ENCODE measurements around the gene ENOX1. TPM values are rescaled to one million over a fixed set of nuclear protein-coding genes. Genes with fewer than 3 reads are reported as not detected.

The ENOX1 gene
- total RNA-seq, 4 donors from 2014 or later = 0.27 to 0.83 (median 0.53) TPM; not detected in 1

GRCh38 chr13:43564952-43565351 is 221.8 kb downstream of the ENOX1 start:
- no peak for DNase-seq
- Histone ChIP-seq H3K9me3 (no peaks in the 10 kb centered on the region), H3K4me1 (no peaks in the 10 kb centered on the region), H3K4me3 (no peak overlapping the region), H3K27me3 (no peaks in the 10 kb centered on the region), H3K36me3 (no peaks in the 10 kb centered on the region), H3K27ac (no peak overlapping the region)
- TF ChIP-seq CTCF (IDR thresholded peaks at IDR 0.05) = no peak
- no peak for TF ChIP-seq POLR2A (IDR thresholded peaks at IDR 0.05)

GRCh38 chr13:43561081-43561480 is 225.7 kb downstream of the ENOX1 start:
- no peak overlapping the region for H3K27ac ChIP-seq

GRCh38 chr13:43558939-43559338 is 227.8 kb downstream of the ENOX1 start:
- H3K36me3 ChIP-seq = no peaks in the 10 kb centered on the region
- no peaks in the 10 kb centered on the region for H3K4me1 ChIP-seq
- no peak for TF ChIP-seq POLR2A (IDR thresholded peaks at IDR 0.05)
- TF ChIP-seq CTCF (IDR thresholded peaks at IDR 0.05) = no peak
- no peaks in the 10 kb centered on the region for H3K27me3 ChIP-seq
- H3K4me3 ChIP-seq = no peak overlapping the region
- H3K9me3 ChIP-seq = no peaks in the 10 kb centered on the region
- no peak for DNase-seq
- no peak overlapping the region for H3K27ac ChIP-seq

More at GRCh38 chr13:43561081-43561480, 225.7 kb downstream of the ENOX1 start:
- Histone ChIP-seq H3K9me3 (no peaks in the 10 kb centered on the region), H3K27me3 (no peaks in the 10 kb centered on the region), H3K4me1 (no peaks in the 10 kb centered on the region), H3K36me3 (no peaks in the 10 kb centered on the region), H3K4me3 (no peak overlapping the region)
- no peak for TF ChIP-seq POLR2A (IDR thresholded peaks at IDR 0.05)
- TF ChIP-seq CTCF (IDR thresholded peaks at IDR 0.05) = no peak
- DNase-seq = no peak

- no peak overlapping the region for H3K27ac ChIP-seq
- H3K36me3 ChIP-seq = no peaks in the 10 kb centered on the region
- DNase-seq = no peak
- no peaks in the 10 kb centered on the region for H3K4me1 ChIP-seq
- H3K9me3 ChIP-seq = no peaks in the 10 kb centered on the region
- H3K4me3 ChIP-seq = no peak overlapping the region
- TF ChIP-seq POLR2A (IDR thresholded peaks at IDR 0.05) (no peak), CTCF (IDR thresholded peaks at IDR 0.05) (no peak)
- H3K27me3 ChIP-seq = no peaks in the 10 kb centered on the region
Measured at GRCh38 chr13:43558326-43558725, 228.4 kb downstream of the ENOX1 start.

GRCh38 chr13:43555667-43556066 is 231.1 kb downstream of the ENOX1 start:
- no peak for TF ChIP-seq POLR2A (IDR thresholded peaks at IDR 0.05)
- no peak for TF ChIP-seq CTCF (IDR thresholded peaks at IDR 0.05)
- H3K9me3 ChIP-seq = no peaks in the 10 kb centered on the region
- no peak overlapping the region for H3K4me3 ChIP-seq
- DNase-seq = no peak
- no peaks in the 10 kb centered on the region for H3K36me3 ChIP-seq
- H3K27ac ChIP-seq = no peak overlapping the region
- no peaks in the 10 kb centered on the region for H3K27me3 ChIP-seq
- no peaks in the 10 kb centered on the region for H3K4me1 ChIP-seq

GRCh38 chr13:43551897-43552456 is 234.8 kb downstream of the ENOX1 start:
- TF ChIP-seq CTCF (IDR thresholded peaks at IDR 0.05) (no peak), POLR2A (IDR thresholded peaks at IDR 0.05) (no peak)
- Histone ChIP-seq H3K27ac (no peak overlapping the region), H3K4me1 (no peaks in the 10 kb centered on the region), H3K36me3 (no peaks in the 10 kb centered on the region), H3K27me3 (no peaks in the 10 kb centered on the region), H3K4me3 (no peak overlapping the region), H3K9me3 (no peaks in the 10 kb centered on the region)
- no peak for DNase-seq
